B cell (primary cell): ENCODE data around the gene FBXL20. TPM values are rescaled to one million over a fixed set of nuclear protein-coding genes. Genes with fewer than 3 reads are reported as not detected.
A peak's percentile ranks its signal among the peaks of the same experiment; 100 is the strongest.

Source experiments
- ATAC-seq: fragments of 200-7000 bp; cut with Tn5 transposase; one replicate; pipeline ENCODE4 v1.10.0; 2021; ENCODE audit warnings: low read depth, mild to moderate bottlenecking, moderate number of reproducible peaks, moderate library complexity
- CTCF ChIA-PET: fragments of 350-600 bp; sonication (Branson Sonifier 250); formaldehyde crosslinking; loops from one replicate; lab custom pipeline; 2021; ENCODE audit warnings: antibody characterized with exemption, inconsistent platforms; lab: Charles Lee
- POLR2A ChIA-PET: fragments of 350-600 bp; sonication (Branson Sonifier 250); formaldehyde crosslinking; loops from one replicate; lab custom pipeline; 2021; ENCODE audit warnings: antibody characterized with exemption; lab: Charles Lee
- DNase-seq: peaks from one replicate; pipeline ENCODE4 v3.0.0; 2013
- H2AFZ ChIP-seq: 2 replicates; pipeline ENCODE4 v1.6.1; 2012; ENCODE audit warnings: mild to moderate bottlenecking, low read depth, low read length; ENCODE audit not compliant: insufficient read depth, poor library complexity, severe bottlenecking
- H3K27ac ChIP-seq, 2 donors: 1 replicate in 1 of 2; 2 replicates in 1 of 2; pipeline ENCODE4 v1.5.1; 2012 to 2013; ENCODE audit warnings: low read length in 2 of 2, mild to moderate bottlenecking in 2 of 2, moderate library complexity in 1 of 2
- H3K27me3 ChIP-seq, 4 experiments: fragments of 200-600 bp in 1 of 4; sonication (generic) in 1 of 4; replicated peaks in 1 of 4; 1 replicate in 2 of 4; 2 replicates in 2 of 4; pipeline versions ENCODE4 v1.6.1 to v1.7.0; 2013 to 2016; ENCODE audit warnings: low read length in 3 of 4, mild to moderate bottlenecking in 2 of 4, mixed read lengths in 1 of 4, moderate library complexity in 1 of 4; ENCODE audit not compliant: insufficient read depth in 4 of 4, control insufficient read depth in 3 of 4; ENCODE audit errors: control extremely low read depth in 1 of 4
- H3K36me3 ChIP-seq, 2 experiments: replicated peaks in 1 of 2; 1 replicate in 1 of 2; 2 replicates in 1 of 2; pipeline versions ENCODE4 v1.6.1 to v1.7.1; 2013; ENCODE audit warnings: low read length in 1 of 2; ENCODE audit not compliant: insufficient read depth in 2 of 2, control insufficient read depth in 1 of 2; ENCODE audit errors: control extremely low read depth in 1 of 2, extremely low read depth in 1 of 2
- H3K4me1 ChIP-seq, 2 donors: fragments of 200-600 bp in 1 of 2; sonication (generic) in 1 of 2; 1 replicate in 1 of 2; 2 replicates in 1 of 2; pipeline versions ENCODE4 v1.5.1 to v1.6.1; 2013 to 2017; ENCODE audit warnings: low read length in 2 of 2; ENCODE audit not compliant: control insufficient read depth in 2 of 2, insufficient read depth in 2 of 2
- H3K4me2 ChIP-seq: replicated peaks from 2 replicates; pipeline ENCODE3; 2012; ENCODE audit warnings: mild to moderate bottlenecking, low read depth, low read length; ENCODE audit not compliant: poor library complexity, severe bottlenecking
- H3K4me3 ChIP-seq, 5 experiments: fragments of 200-600 bp in 1 of 5; sonication (generic) in 1 of 5; 1 replicate in 3 of 5; 2 replicates in 2 of 5; pipeline versions ENCODE4 v1.5.1 to v1.7.0; 2011 to 2016; ENCODE audit warnings: low read length in 4 of 5, mild to moderate bottlenecking in 4 of 5, low read depth in 2 of 5, control low read depth in 1 of 5, moderate library complexity in 1 of 5; ENCODE audit not compliant: insufficient read depth in 1 of 5; ENCODE audit errors: control extremely low read depth in 1 of 5, extremely low read depth in 1 of 5
- H3K79me2 ChIP-seq: fragments of 200-600 bp; sonication (generic); one replicate; pipeline ENCODE4 v1.6.0; 2016; ENCODE audit warnings: low read length; ENCODE audit not compliant: control insufficient read depth, insufficient read depth
- H3K9ac ChIP-seq: fragments of 200-600 bp; sonication (generic); 2 replicates; pipeline ENCODE4 v1.6.1; 2017; ENCODE audit warnings: mild to moderate bottlenecking, low read length, moderate library complexity
- H3K9me3 ChIP-seq, 3 donors: one replicate each; pipeline versions ENCODE4 v1.6.1 to v1.7.1; 2013; ENCODE audit warnings: low read length in 2 of 3; ENCODE audit not compliant: control insufficient read depth in 2 of 3, insufficient read depth in 1 of 3; ENCODE audit errors: control extremely low read depth in 1 of 3
- H4K20me1 ChIP-seq: 2 replicates; pipeline ENCODE4 v1.6.0; 2012; ENCODE audit warnings: mild to moderate bottlenecking, low read length; ENCODE audit not compliant: insufficient read depth, control insufficient read depth, poor library complexity, severe bottlenecking
- H3K27ac Mint-ChIP-seq: one replicate; pipeline ENCODE4 v1.8.0; 2021; ENCODE audit warnings: mixed read lengths
- H3K27me3 Mint-ChIP-seq: one replicate; pipeline ENCODE4 v1.8.0; 2021; ENCODE audit warnings: mixed read lengths
- H3K4me1 Mint-ChIP-seq: one replicate; pipeline ENCODE4 v1.8.0; 2021; ENCODE audit warnings: mixed read lengths
- H3K4me3 Mint-ChIP-seq: one replicate; pipeline ENCODE4 v1.8.0; 2021; ENCODE audit warnings: mixed read lengths
- H3K9me3 Mint-ChIP-seq: one replicate; pipeline ENCODE4 v1.8.0; 2022; ENCODE audit warnings: mixed read lengths; ENCODE audit not compliant: insufficient read depth
- CTCF ChIP-seq: fragments of 200-600 bp; IDR thresholded peaks from one replicate; pipeline ENCODE4 v1.8.0; 2022; ENCODE audit warnings: antibody characterized with exemption, mild to moderate bottlenecking
- EZH2 ChIP-seq: IDR thresholded peaks from 2 replicates; pipeline ENCODE4 v1.6.1; 2012; ENCODE audit warnings: borderline replicate concordance, low read depth, mild to moderate bottlenecking, moderate library complexity, low read length; ENCODE audit not compliant: insufficient read depth, poor library complexity, severe bottlenecking
- WGBS: methylation state at CpG from one replicate; pipeline ENCODE4 v1.1.5; 2013; ENCODE audit warnings: missing lambda C conversion rate; ENCODE audit not compliant: insufficient coverage; 5-methylcytosine and 5-hydroxymethylcytosine counted together
- intact Hi-C: fragments of 100-400 bp; cut with micrococcal nuclease; formaldehyde crosslinking; loops from one replicate; pipeline ENCODE4 v1.10.0; 2022
- polyA plus RNA-seq: library from polyadenylated mRNA; depleted of rRNA; stranded (reverse); fragments of >200 nt; gene quantifications from 2 replicates; pipeline ENCODE4 v1.2.3, GENCODE V29; 2012
- total RNA-seq, 2 donors: library from RNA; stranded (reverse); fragments of 120-200 nt in 1 of 2; gene quantifications; 1 replicate in 1 of 2; 2 replicates in 1 of 2; pipeline versions ENCODE4 v1.2.3 to v1.2.4, GENCODE V29; 2013 to 2022

FBXL20 gene
- total and polyA plus RNA-seq, 2 donors (not counting 1 experiment from before 2014, with no cell fraction given) = 6.1 to 36.2 TPM

- H3K9me3 Mint-ChIP-seq = no peaks in the 10 kb centered on the region
- Histone ChIP-seq H4K20me1 (no peaks in the 10 kb centered on the region), H2AFZ (peak overlapping the region; percentile 60), H3K4me3 (peak overlapping the region in 1 of 5 experiments; percentile 5), H3K9ac (peak overlapping the region; percentile 50), H3K27me3 (peaks cover 0 to 49% (median 25%) of the 10 kb centered on the region in 4 experiments), H3K79me2 (no peaks in the 10 kb centered on the region), H3K4me2 (peak overlapping the region; percentile 92), H3K4me1 (peaks cover 19 to 22% of the 10 kb centered on the region in 2 donors), H3K27ac (no peak overlapping the region), H3K36me3 (no peaks in the 10 kb centered on the region), H3K9me3 (peaks cover 0 to 9% (median 0%) of the 10 kb centered on the region in 3 donors)
- H3K27ac Mint-ChIP-seq = no peak overlapping the region
- DNase-seq = no peak
- intact Hi-C loops = no loop called here
- ChIA-PET POLR2A (no interaction called here), CTCF (interaction anchor here (0.9 to 1.8 kb wide), 3 partner anchors 10 to 20 kb away, joined by 3 to 5 read pairs (median 4); no protein-coding TSS in a partner anchor)
- peak overlapping the region; percentile 82 for H3K4me3 Mint-ChIP-seq
- 41% methylated on average over 24 of the region's 33 CpGs for WGBS
- TF ChIP-seq EZH2 (no peak), CTCF (no peak)
- H3K27me3 Mint-ChIP-seq = peaks cover 35% of the 10 kb centered on the region
- ATAC-seq = no peak
- H3K4me1 Mint-ChIP-seq = peaks cover 13% of the 10 kb centered on the region
Observed at GRCh38 chr17:39223907-39224777, 177.3 kb downstream of the FBXL20 start.
